ENCODE results near the gene OSM.

The OSM gene

GRCh38 chr22:30266445-30267381 is at the start of gene OSM:
Gene OSM (minus strand): TSS chr22:30266851. CDS start chr22:30266799, 52 bp downstream.
- peak; percentile 97 for DNase-seq

- DNase-seq = no peak
Measured at GRCh38 chr22:30315962-30316576, 49.4 kb upstream of the OSM start.

GRCh38 chr22:30314915-30315314 is 48.3 kb upstream of the OSM start:
- peak; percentile 21 for DNase-seq

GRCh38 chr22:30313527-30314363 is 47.1 kb upstream of the OSM start:
- DNase-seq = no peak

GRCh38 chr22:30312053-30312452 is 45.4 kb upstream of the OSM start:
- no peak for DNase-seq

GRCh38 chr22:30310881-30311771 is 44.5 kb upstream of the OSM start:
- peak; percentile 24 for DNase-seq

- DNase-seq = peak; percentile 55
Measured at GRCh38 chr22:30309951-30310741, 43.5 kb upstream of the OSM start.

GRCh38 chr22:30308518-30309230 is 42.0 kb upstream of the OSM start:
- no peak for DNase-seq

- no peak for DNase-seq
Measured at GRCh38 chr22:30308093-30308492, 41.4 kb upstream of the OSM start.

GRCh38 chr22:30307041-30307574 is 40.5 kb upstream of the OSM start:
- no peak for DNase-seq

GRCh38 chr22:30306627-30307011 is 40.0 kb upstream of the OSM start:
- no peak for DNase-seq

- DNase-seq = peak; percentile 87
Measured at GRCh38 chr22:30305906-30306626, 39.4 kb upstream of the OSM start.

GRCh38 chr22:30305519-30305905 is 38.9 kb upstream of the OSM start:
- peak; percentile 90 for DNase-seq

- peak; percentile 23 for DNase-seq
Measured at GRCh38 chr22:30304495-30305244, 38.0 kb upstream of the OSM start.

- DNase-seq = no peak
Measured at GRCh38 chr22:30302810-30303138, 36.1 kb upstream of the OSM start.

GRCh38 chr22:30301995-30302809 is 35.6 kb upstream of the OSM start:
- peak; percentile 83 for DNase-seq

- no peak for DNase-seq
Measured at GRCh38 chr22:30299322-30299721, 32.7 kb upstream of the OSM start.

All from hematopoietic multipotent progenitor cell treated with erythropoietin and hydrocortisone succinate and interleukin-3 and kit ligand, for 6 days (in vitro differentiated cells).